NCI-H2107 (cell line): ENCODE data around the gene INVS.
"Not testable (repeated sequence)": the region's sequence is repeated elsewhere in the genome, so short reads cannot be mapped to it uniquely, and the experiment has no call there.

Source experiments
- DNase-seq: peaks from one replicate; lab custom pipeline; 2025; lab: John Stamatoyannopoulos, UW

Gene INVS

DNA sequence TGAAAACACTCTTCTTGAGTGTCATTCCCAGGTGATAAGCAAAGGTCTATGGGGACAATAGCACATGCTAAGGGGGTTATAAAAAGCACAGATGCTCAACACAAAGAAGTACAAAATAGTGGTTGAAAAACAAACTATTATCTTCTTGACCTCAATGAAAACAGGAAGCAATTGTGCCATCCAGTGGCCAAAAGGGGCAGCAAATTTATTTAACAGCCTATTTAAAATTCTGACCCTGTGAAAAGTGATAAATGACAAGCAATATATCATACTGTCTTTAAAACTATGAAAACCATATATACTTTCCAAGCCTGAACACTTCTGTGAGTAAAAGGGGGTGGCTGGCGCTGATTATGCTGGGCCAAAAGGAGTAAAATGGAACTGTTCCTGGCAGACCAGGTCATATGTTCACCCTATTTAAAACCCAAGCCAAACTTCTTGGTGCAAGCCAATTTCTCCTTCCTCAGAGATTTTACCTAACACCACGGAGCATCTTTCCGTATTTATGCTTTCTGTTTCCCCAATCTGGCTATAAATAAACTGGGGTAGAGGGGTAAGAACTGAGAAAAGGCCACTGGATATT is 224.0 kb downstream of the INVS start:
- peak; percentile 12 for DNase-seq

DNA sequence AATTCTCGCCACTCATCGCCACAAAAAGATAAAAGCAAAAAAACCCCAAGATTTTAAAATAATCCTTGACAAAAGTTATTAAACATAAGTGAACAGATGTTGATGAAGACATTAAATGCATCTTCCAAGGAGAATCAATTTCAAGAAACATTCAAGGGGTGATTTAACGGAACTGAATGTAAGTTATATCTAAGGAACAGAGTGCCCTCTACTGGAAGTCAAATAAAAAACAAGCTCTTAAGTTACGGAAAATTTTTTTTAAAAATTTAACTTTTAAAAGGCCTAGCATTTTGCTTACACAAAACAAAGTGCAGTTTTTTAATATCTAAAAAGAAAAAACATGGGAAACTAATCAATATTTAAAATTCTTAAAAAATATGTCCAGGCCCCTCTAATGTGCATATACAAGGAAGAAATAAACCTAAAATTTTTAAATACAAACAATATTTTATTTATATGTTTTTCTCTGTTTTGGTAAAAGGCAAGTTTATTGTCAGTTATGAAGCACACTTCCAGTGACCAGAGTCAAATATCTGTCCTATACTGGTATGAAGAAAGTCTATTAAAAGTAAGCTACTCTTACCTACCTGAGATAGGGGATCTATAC is 225.7 kb downstream of the INVS start:
- no peak for DNase-seq

DNA sequence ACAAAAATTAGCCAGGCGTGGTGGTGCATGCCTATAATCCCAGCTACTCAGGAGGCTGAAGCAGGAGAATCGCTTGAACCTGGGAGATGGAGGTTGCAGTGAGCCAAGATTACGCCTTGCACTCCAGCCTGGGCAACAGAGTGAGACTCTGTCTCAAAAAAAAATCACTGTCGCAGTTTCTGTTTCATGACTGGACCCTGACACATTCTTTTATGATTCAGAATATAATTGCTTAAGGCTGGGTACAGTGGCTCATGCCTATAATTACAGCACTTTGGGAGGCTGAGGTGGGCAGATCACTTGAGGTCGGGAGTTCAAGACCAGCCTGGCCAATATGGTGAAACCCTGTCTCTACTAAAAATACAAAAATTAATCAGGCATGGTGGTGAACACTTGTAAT is 239.7 kb downstream of the INVS start:
- not testable (repeated sequence) for DNase-seq

DNA sequence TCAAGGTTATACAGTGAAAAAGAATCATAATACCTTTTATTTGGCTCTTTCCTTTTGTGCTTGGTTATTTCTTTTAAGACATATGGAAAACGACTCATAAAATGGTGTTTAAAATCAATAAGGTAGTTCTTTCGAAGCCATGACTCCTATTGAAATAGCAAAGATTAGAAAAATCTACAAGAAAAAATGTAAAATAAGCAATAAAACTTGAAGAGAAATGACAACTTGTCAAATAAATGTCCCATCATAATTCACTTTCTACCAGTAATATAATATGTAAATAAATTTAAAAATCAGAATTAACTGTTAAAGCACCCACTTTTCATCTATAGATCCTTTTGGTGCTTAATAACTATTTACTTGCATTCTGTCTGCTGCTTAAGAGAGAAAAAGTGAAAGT is 241.2 kb downstream of the INVS start:
- DNase-seq, result no peak

DNA sequence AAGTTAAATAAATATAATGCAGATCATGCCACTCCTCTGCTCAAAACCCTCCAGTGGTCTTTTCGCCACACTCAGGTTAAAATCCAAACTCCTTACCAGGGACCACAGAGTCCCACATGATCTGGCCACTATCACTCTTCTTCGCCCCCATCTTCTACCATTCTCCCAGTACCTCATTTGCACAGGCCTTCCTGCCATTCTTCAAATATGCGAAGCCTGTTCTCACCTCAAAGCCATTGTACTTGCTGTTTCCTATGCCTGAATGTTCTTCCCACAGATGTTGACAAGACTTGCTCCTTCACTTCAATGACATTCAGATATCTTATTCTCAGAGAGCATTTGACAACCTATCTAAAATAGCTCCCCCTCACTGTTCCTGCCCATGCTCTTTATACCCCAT is 242.8 kb downstream of the INVS start:
- no peak for DNase-seq

DNA sequence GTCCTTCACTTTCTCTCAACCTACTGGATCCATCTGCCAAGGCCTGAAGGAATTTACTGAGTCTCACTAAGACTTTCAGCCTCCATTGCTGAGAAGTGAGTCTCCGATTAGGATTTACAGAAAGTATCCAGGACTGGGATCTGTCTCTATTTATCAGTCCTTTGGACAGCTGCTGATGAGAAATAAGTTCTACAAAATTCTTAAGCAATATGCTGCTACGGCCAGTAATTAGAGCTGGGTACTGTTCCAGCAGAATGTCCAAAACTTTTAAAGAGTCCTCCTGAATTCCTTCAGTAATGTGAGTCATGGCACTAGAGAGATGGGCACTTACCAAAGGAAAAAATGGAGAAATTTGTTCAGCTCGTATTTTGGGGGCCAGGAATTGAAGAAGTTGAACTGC is 247.8 kb downstream of the INVS start:
- DNase-seq, result no peak

DNA sequence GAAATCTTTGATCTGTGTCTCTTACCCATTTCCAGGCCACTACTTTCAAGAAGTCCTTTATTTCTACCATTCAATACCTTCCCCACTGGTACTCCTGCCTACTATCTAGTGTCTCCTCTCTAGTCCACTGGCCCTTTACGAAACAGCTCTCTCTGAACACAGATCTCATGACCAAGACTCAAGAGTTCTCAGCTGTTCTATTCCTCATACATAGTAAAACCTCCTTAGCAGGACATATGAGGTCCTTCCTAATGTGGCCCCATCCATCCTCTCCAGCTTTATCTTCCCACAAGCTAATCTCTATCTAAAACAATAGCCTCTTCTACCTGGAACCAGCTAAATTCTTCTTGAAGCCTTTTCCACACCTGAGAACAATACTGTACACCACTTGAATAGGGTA is 251.1 kb downstream of the INVS start:
- DNase-seq, result no peak
